Smooth muscle cell (in vitro differentiated cells): ENCODE data around the gene SORBS2. TPM values are rescaled to one million over a fixed set of nuclear protein-coding genes. Genes with fewer than 3 reads are reported as not detected.

ENCODE experiments used
- DNase-seq: peaks from one replicate; lab custom pipeline; 2025; ENCODE audit not compliant: unreplicated experiment; lab: John Stamatoyannopoulos, UW
- H2AFZ ChIP-seq: fragments of 200-600 bp; sonication (generic); 2 replicates; pipeline ENCODE4 v1.6.0; 2016; ENCODE audit warnings: antibody characterized with exemption, low read depth, mild to moderate bottlenecking
- H3F3A ChIP-seq: fragments of 200-600 bp; sonication (generic); 2 replicates; pipeline ENCODE4 v1.6.0; 2017; ENCODE audit warnings: antibody characterized with exemption, low read depth
- H3K27ac ChIP-seq: fragments of 200-600 bp; sonication (generic); 2 replicates; pipeline ENCODE4 v1.5.1; 2016; ENCODE audit warnings: low read depth, mild to moderate bottlenecking
- H3K27me3 ChIP-seq: fragments of 200-600 bp; sonication (generic); 2 replicates; pipeline ENCODE4 v1.6.1; 2016; ENCODE audit warnings: low read depth, mild to moderate bottlenecking
- H3K36me3 ChIP-seq: fragments of 200-600 bp; sonication (generic); 2 replicates; pipeline ENCODE4 v1.5.1; 2016; ENCODE audit warnings: low read depth
- H3K4me1 ChIP-seq: fragments of 200-600 bp; sonication (generic); 2 replicates; pipeline ENCODE4 v1.5.1; 2016; ENCODE audit warnings: low read depth
- H3K4me2 ChIP-seq: fragments of 200-600 bp; sonication (generic); 2 replicates; pipeline ENCODE4 v1.6.0; 2016; ENCODE audit warnings: mild to moderate bottlenecking
- H3K4me3 ChIP-seq: fragments of 200-600 bp; sonication (generic); 2 replicates; pipeline ENCODE4 v1.5.1; 2016; ENCODE audit warnings: mild to moderate bottlenecking
- H3K79me2 ChIP-seq: fragments of 200-600 bp; sonication (generic); 2 replicates; pipeline ENCODE4 v1.6.0; 2016; ENCODE audit warnings: low read depth, mild to moderate bottlenecking
- H3K9ac ChIP-seq: fragments of 200-600 bp; sonication (generic); 2 replicates; pipeline ENCODE4 v1.6.0; 2016; ENCODE audit warnings: low read depth
- H3K9me3 ChIP-seq: fragments of 200-600 bp; sonication (generic); replicated peaks from 2 replicates; pipeline ENCODE4 v1.5.1; 2016; ENCODE audit warnings: low read depth
- H4K20me1 ChIP-seq: fragments of 200-600 bp; sonication (generic); 2 replicates; pipeline ENCODE4 v1.6.0; 2016; ENCODE audit warnings: low read depth
- WGBS: methylation state at CpG from one replicate; pipeline ENCODE4 v1.1.7; 2016; ENCODE audit warnings: low lambda C conversion rate; 5-methylcytosine and 5-hydroxymethylcytosine counted together
- polyA plus RNA-seq: library from polyadenylated mRNA; unstranded; fragments of >200 nt; fragmentation: Nextera tagmentation; extraction: Ambion mirVana; gene quantifications from 2 replicates; pipeline ENCODE4 v1.2.1, GENCODE V29; 2016
- total RNA-seq: library from RNA; depleted of rRNA; stranded (reverse); fragments of >200 nt; gene quantifications from 2 replicates; pipeline ENCODE4 v1.2.3, GENCODE V29; 2014
- TF ChIP-seq, protein P1 (sequence below): fragments of 200-600 bp; sonication (generic); IDR thresholded peaks from 2 replicates; pipeline ENCODE4 v1.5.1; 2017; ENCODE audit warnings: borderline replicate concordance, mild to moderate bottlenecking, antibody characterized with exemption; ENCODE audit not compliant: insufficient read depth, poor library complexity, severe bottlenecking

The SORBS2 gene
- total and polyA plus RNA-seq, 2 experiments from 2014 or later: 9.0 to 36.6 TPM

DNA sequence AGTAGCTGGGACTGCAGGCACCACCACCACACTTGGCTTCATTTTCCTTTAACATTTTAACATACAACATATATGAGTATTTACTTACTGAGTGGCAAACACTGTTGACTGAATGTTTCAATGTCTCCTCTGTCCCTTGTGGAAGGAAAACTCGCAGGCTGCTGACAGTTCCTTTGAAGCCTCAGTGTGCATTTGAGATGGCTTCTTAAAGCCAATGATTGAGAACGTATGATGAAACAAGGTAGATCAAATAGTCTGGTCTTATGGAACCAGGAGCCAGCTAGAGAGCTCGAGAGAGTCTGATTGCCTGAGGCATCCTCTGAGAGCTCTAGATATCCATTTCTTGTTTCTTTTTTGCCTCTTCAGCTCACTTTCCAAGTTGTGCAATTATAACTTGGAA, 233.7 kb downstream of the SORBS2 start:
- no peak for DNase-seq
- Histone ChIP-seq H3F3A (peaks cover 11% of the 10 kb centered on the region), H3K4me2 (peak overlapping the region; percentile 63), H3K4me1 (peaks cover 30% of the 10 kb centered on the region), H3K36me3 (no peaks in the 10 kb centered on the region), H3K27ac (peak overlapping the region; percentile 96), H3K79me2 (no peaks in the 10 kb centered on the region), H3K27me3 (no peaks in the 10 kb centered on the region), H4K20me1 (no peaks in the 10 kb centered on the region), H2AFZ (no peak overlapping the region), H3K4me3 (no peak overlapping the region), H3K9ac (no peak overlapping the region), H3K9me3 (no peaks in the 10 kb centered on the region)
- 75% methylated on average over 3 of the region's 3 CpGs for WGBS
- TF ChIP-seq, protein P1, sequence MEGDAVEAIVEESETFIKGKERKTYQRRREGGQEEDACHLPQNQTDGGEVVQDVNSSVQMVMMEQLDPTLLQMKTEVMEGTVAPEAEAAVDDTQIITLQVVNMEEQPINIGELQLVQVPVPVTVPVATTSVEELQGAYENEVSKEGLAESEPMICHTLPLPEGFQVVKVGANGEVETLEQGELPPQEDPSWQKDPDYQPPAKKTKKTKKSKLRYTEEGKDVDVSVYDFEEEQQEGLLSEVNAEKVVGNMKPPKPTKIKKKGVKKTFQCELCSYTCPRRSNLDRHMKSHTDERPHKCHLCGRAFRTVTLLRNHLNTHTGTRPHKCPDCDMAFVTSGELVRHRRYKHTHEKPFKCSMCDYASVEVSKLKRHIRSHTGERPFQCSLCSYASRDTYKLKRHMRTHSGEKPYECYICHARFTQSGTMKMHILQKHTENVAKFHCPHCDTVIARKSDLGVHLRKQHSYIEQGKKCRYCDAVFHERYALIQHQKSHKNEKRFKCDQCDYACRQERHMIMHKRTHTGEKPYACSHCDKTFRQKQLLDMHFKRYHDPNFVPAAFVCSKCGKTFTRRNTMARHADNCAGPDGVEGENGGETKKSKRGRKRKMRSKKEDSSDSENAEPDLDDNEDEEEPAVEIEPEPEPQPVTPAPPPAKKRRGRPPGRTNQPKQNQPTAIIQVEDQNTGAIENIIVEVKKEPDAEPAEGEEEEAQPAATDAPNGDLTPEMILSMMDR: no peak

DNA sequence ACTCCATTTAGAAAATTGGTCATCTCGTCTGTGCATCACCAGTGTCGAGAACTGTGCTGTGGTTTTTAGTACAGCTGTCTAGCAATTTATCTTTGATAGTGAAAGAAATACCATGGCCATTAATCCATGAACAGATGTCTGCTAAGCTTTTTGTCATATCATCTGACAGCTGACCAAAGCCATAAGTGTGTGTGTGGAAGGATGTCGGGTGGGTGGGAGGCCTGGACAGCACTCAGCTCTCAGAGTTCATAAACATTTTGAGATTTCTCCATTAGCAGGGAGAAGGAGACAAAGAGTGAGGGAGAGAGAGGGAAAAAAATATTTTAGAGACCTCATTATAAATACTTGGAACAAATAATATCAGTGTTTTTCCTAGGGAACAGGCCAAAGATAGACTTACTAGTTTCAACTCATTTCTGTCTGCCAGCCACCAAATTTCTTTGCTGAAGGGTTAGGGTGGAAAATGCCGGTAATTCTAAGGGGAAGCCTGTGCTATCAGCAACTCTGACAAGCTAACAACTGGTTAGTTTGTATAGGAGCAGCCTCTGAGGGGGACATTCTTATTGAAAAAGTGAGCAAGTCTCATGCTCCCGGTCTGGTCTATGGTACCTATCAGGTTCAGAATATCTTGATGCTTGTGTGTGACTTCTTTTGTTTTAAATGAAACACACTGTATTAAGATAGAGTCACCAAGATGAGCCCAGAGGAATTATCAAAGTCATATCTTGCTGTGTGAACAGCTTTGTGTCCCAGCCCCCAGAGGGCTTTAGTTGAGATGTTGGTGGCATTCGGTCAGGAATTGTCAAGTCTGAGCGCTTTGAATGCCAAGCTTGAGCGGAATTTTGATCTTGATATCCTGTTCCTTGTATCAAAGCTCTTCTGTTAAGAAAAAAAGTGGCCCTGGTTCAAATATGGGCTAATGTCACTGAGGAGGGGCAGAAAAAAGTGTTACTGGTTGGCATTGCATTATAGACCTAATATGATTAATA, 234.7 kb downstream of the SORBS2 start:
- Histone ChIP-seq H3K9ac (peak overlapping the region; percentile 85), H3K4me1 (peaks cover 36% of the 10 kb centered on the region), H3K4me2 (peak overlapping the region; percentile 63), H2AFZ (peak overlapping the region; percentile 29), H3K79me2 (no peaks in the 10 kb centered on the region), H4K20me1 (no peaks in the 10 kb centered on the region), H3K27ac (peak overlapping the region; percentile 96), H3F3A (peaks cover 14% of the 10 kb centered on the region), H3K4me3 (no peak overlapping the region), H3K9me3 (no peaks in the 10 kb centered on the region), H3K27me3 (no peaks in the 10 kb centered on the region), H3K36me3 (no peaks in the 10 kb centered on the region)
- TF ChIP-seq, protein P1: no peak
- no peak for DNase-seq
- WGBS: 26% methylated on average over 8 of the region's 8 CpGs

DNA sequence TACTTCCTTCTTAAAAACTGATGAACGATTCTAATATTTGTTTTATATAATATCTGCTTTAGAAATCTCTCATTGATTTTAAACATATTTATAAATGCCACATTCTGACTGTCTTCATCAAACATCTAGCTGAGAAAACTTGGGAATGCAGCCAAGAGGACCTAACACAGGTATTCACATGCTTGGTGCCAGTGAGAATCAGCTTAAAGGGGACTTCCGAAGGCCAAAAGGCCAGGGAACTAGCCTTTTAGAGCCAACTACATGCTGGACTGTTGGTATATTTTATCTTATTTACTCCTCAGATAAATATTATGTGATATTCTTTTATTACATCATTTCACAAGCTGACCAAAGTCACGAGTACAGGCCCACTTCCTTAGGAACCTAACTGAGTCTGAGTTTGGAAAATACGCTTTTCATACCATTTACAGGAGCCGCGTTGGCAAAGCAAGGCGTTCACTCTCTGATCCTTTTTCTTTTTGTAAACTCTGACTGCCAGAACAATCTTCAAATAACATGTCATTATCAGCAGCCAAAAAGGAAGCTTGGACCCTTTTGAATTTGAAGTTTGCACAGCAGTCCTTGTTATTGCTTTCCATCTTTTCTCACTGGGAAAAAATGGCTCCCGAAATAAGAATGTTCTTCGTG, 235.6 kb downstream of the SORBS2 start:
- H2AFZ ChIP-seq: peak overlapping the region; percentile 29
- H3K4me2 ChIP-seq: peak overlapping the region; percentile 63
- peak overlapping the region; percentile 85 for H3K9ac ChIP-seq
- 54% methylated on average over 9 of the region's 9 CpGs for WGBS
- no peaks in the 10 kb centered on the region for H3K79me2 ChIP-seq
- no peak for DNase-seq
- no peaks in the 10 kb centered on the region for H4K20me1 ChIP-seq
- peaks cover 36% of the 10 kb centered on the region for H3K4me1 ChIP-seq
- TF ChIP-seq, protein P1: no peak
- no peaks in the 10 kb centered on the region for H3K9me3 ChIP-seq
- H3K4me3 ChIP-seq: no peak overlapping the region
- no peaks in the 10 kb centered on the region for H3K36me3 ChIP-seq
- peaks cover 14% of the 10 kb centered on the region for H3F3A ChIP-seq
- peak overlapping the region; percentile 96 for H3K27ac ChIP-seq
- H3K27me3 ChIP-seq: no peaks in the 10 kb centered on the region
